CD1c-positive myeloid dendritic cell (primary cell): ENCODE measurements around the gene CACNG4.
A peak's percentile ranks its signal among the peaks of the same experiment; 100 is the strongest.

Source experiments
- DNase-seq: peaks from one replicate; pipeline ENCODE4 v3.0.0-alpha.2; 2016; ENCODE audit errors: extremely low spot score

The CACNG4 gene

GRCh38 chr17:67063141-67063540 is 98.6 kb downstream of the CACNG4 start:
- no peak for DNase-seq

GRCh38 chr17:67066717-67067116 is 102.2 kb downstream of the CACNG4 start:
- DNase-seq, result no peak

DNA sequence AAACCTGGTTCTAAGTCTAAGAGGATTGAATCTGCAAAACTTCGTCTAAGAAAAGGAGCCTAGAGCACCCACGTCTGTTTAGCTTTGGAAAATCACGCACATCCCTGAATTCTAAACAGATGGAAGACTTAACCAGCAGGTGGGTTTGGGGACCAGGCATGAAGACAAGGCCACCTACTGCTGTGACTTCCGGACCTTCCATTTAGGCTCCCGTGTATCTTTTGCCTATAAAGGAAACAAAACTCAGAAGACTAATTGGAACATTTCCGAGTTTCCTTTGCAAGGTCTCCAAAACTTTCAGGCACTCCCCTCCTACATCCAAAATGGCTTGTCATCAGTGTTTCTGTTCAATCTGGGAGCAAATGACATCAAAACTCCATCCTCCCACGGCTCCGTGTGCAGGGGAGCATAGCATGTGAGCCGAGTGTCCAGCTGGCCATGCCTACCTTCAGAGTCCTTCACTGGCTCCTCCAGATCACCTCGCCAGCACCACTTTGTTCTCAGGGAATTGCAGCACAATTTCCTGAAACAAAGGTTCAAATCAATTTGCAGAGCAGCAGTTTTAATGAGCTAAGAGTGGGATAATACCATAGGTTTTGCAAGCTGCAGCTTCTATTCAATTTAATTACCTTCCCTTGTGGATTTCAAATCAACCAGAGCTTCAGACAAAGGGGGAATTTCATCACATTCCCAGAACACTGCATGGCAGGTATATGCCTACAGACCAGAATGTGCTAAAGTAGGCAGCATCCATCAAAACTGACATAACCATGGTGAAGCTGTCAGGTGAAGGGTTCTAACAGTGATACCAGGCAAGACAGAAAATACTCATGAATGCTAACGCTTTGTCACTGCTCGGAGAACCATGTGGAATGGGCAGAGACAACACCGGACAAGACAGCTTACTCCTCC is 103.3 kb downstream of the CACNG4 start:
- no peak for DNase-seq

- no peak for DNase-seq
Observed at GRCh38 chr17:67068999-67069398, 104.5 kb downstream of the CACNG4 start.

- no peak for DNase-seq
Observed at GRCh38 chr17:67069603-67070136, 105.2 kb downstream of the CACNG4 start.

DNA sequence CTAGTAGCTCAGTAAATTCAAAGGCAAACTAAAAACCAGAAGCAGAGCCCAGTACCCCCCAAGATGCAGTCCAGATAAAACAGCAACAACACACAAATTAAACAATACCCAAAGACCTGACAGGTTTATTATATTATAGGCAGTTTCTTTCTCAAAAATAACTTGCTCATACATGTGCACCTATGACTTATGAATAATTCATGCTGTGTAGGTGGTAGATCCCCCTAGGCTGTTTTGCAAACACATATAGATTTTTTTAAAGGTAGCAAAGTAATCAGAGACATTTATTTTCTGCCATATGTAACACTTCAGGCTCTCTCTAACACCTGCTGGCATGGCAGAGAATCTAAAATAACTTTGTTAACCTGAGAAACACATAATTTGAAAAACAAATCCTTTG is 107.1 kb downstream of the CACNG4 start:
- DNase-seq, result no peak

DNA sequence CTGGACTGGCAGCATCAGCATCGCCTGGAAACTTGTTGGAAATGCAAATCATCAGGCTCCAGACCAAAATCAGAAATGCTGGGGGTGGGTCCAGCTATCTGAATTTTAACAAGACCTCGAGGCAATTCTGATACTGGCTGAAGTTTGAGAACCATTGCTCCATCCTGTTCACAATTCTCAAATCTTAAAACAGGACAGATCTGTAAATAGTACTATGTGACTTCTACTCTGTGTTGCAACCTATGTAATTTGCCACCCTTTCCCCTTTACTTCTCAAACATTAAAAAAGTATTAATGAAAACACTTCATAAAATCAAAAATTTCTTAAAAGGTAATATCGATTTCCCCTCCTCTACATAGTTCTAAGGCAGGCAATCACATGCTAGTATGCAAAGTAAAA is 108.4 kb downstream of the CACNG4 start:
- DNase-seq, result no peak

DNA sequence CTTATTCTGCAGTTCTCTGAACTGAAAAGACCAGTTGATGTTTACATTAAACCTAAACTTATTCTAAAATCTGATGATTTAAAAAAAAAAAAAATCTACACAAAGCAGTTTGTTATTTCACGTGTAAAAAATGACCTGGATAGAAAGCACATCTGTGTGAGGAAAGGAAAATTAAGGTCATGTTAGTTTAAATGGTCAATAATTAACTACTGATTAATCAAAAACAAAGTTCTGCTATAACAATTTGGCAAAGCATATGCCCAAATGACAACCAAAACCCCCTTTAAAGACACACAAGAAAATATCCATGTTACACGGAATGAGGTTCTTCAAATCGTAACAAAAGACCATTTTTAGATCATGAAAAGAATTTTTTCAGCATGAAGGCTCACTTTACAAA is 110.3 kb downstream of the CACNG4 start:
- DNase-seq, result no peak

GRCh38 chr17:67076290-67076689 is 111.8 kb downstream of the CACNG4 start:
- no peak for DNase-seq

DNA sequence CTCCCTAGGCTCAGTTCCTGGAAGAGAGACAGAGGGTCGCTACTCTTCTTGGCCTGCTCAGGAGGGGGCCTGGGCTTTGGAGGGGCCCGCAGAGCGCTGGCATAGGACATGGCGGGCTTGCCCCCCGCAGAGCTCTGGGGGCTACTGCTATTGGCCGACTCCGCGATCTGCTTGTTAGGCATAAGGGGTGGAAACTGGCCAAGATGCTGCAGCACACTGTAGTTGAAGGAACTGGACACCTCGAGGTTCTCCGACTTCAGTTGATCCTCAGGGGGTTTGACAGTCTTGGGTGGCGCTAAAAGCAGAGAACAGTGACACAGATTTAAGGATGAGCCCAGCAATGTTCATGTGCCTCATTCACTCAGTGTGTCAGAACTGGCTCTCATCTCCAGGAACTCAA is 113.8 kb downstream of the CACNG4 start:
- DNase-seq, result no peak

- no peak for DNase-seq
Observed at GRCh38 chr17:67079491-67079890, 115.0 kb downstream of the CACNG4 start.

DNA sequence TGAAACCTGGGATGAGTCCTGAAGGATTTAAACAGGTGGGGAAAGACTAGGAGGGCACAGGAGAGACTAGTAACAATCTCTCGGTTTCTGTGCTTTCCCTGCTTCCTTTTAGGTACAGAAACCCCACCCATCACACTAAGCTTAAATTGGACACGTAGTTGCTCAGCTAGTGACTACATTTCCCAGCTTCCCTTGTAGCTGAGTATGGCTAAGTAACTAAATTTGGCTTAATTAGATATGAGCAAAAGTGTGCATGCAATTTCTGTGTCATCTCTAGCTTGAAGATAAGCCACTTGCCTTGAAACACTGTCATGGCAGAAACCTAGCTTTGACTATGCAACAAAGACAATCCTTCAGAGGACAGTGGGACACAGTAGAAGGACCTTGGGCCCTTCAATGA is 116.3 kb downstream of the CACNG4 start:
- no peak for DNase-seq

DNA sequence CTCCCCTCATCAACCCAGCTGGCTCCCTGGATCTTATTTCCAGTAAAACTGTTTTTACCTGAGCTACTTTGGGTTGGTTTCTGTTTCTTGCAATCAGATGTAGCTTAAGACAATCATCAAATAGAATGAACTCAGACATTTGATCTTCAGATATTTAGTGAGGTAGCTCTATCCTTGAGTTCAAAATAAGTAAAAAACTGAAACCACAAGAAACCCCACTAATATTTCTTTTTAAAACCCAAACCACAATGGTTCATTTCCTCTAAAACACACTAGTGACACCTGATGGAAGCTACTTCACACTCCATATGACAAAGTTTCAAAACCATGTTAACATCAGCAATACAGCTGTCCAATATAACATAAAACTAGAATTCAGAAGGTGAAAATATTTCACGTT is 117.6 kb downstream of the CACNG4 start:
- peak; percentile 22 for DNase-seq
